ENCODE results near the gene PIGU. TPM values are rescaled to one million over a fixed set of nuclear protein-coding genes. Genes with fewer than 3 reads are reported as not detected.
A peak's percentile ranks its signal among the peaks of the same experiment; 100 is the strongest.

PIGU gene, protein sequence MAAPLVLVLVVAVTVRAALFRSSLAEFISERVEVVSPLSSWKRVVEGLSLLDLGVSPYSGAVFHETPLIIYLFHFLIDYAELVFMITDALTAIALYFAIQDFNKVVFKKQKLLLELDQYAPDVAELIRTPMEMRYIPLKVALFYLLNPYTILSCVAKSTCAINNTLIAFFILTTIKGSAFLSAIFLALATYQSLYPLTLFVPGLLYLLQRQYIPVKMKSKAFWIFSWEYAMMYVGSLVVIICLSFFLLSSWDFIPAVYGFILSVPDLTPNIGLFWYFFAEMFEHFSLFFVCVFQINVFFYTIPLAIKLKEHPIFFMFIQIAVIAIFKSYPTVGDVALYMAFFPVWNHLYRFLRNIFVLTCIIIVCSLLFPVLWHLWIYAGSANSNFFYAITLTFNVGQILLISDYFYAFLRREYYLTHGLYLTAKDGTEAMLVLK
- polyA plus RNA-seq (2012; rRNA removed), result 40.3 and 49.3 TPM in 2 replicates
- polyA plus RNA-seq (2012; cell fraction: cytosol; rRNA removed), result 38.3 and 46.8 TPM in 2 replicates
- 16.2 and 29.8 TPM in 2 replicates for polyA plus RNA-seq (2012; cell fraction: nucleus; rRNA removed)

DNA sequence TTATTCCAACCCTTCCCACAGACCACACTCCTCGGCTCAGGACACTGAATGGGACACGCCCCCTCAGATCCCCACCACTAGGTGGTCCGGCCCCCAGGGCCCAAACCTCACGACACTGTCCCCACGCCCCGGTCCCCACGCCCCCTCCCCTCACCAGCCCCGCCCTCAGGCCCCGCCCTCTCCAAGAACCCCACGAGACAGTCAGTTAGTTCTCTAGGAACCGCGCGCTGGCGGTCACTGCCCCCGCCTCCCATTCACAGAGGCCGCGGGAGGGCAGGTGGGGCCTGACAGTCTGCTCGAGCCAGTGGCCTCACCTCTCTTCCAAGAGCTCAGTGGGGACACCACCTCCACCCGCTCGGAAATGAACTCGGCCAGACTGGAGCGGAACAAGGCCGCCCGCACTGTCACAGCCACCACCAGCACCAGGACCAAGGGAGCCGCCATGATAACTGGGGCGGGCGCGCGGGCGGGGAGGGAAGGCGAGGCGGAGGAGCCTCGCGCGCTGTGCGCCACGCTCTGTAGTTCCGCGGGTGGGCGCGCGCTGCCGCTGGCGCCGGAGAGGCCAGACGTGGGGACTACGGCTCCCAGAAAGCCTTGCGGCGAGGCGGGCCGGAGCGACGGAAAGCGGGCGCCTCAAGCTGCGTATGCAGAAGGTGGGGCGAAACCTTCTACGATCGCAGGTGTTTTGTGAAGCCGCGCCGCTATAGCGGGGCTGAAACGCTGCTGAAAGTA, at the start of gene PIGU:
Gene PIGU (minus strand): TSS at position 451 of the 732 bp plus-strand sequence. CDS start 7 bp downstream, at position 444.
- ChIA-PET CTCF (interaction anchor here (0.8 to 1.3 kb wide), 3 partner anchors 93 to 364 kb away, joined by 3 to 4 read pairs (median 3); no protein-coding TSS in a partner anchor), POLR2A (interaction anchor here (1.0 kb wide), 3 partner anchors 20 to 114 kb away, joined by 3 to 4 read pairs (median 4); partner anchors contain the start of gene TP53INP2)
- Histone ChIP-seq H3K4me3 (ENCODE audit: low read depth in 2 of 2, low read length in 1 of 2) (peak within 1 kb of the TSS; percentile 67 to 94), H3K79me2 (ENCODE audit: insufficient read depth) (peaks cover 24% of the 10 kb centered on the region; the same call in 1 of the 2 replicates), H3K9me2 (no peaks in the 10 kb centered on the region), H3K36me3 (replicated peaks in 1 of 2; ENCODE audit: control insufficient read depth in 1 of 2, insufficient read depth in 2 of 2, low read length in 1 of 2) (no peaks in the 10 kb centered on the region), H2AFZ (ENCODE audit: low read depth) (peak within 1 kb of the TSS; percentile 98), H3K27me3 (ENCODE audit: insufficient read depth) (no peaks in the 10 kb centered on the region), H3K4me2 (peak within 1 kb of the TSS; percentile 83), H3K4me1 (ENCODE audit: control insufficient read depth in 1 of 2, insufficient read depth in 2 of 2, low read depth in 1 of 2, low read length in 1 of 2) (peaks cover 0 to 5% of the 10 kb centered on the region in 2 experiments; a peak in 2 of 4 replicates), H3K9me3 (no peaks in the 10 kb centered on the region), H4K20me1 (ENCODE audit: insufficient read depth) (no peaks in the 10 kb centered on the region), H3F3A (replicated peaks; ENCODE audit: insufficient read depth) (peaks cover 14% of the 10 kb centered on the region), H3K9ac (peak within 1 kb of the TSS; percentile 75), H3K27ac (ENCODE audit: low read depth in 2 of 2, low read length in 1 of 2) (peak within 1 kb of the TSS; percentile 66 to 74)
- WGBS (ENCODE audit: low lambda C conversion rate), result under 1% methylated on average over 27 of the region's 64 CpGs
- DNase-seq, result peak; percentile 94
- TF ChIP-seq TAF1 (IDR thresholded peaks at IDR 0.05; ENCODE audit: borderline replicate concordance, low read depth, low read length) (peak; percentile 74), RCOR1 (IDR thresholded peaks at IDR 0.05; ENCODE audit: low read length) (no peak), TCF12 (IDR thresholded peaks at IDR 0.05) (peak; percentile 20; the same call in 1 of the 2 replicates), RFX5 (IDR thresholded peaks at IDR 0.05; ENCODE audit: low read length) (no peak), PBX3 (IDR thresholded peaks at IDR 0.05) (no peak), POLR2AphosphoS5 (IDR thresholded peaks at IDR 0.05; ENCODE audit: low read depth, low read length) (peak; percentile 76), ELF1 (IDR thresholded peaks at IDR 0.05) (peak; percentile 41; the same call in 1 of the 2 replicates), MXI1 (IDR thresholded peaks at IDR 0.05; ENCODE audit: low read depth, low read length) (peak; percentile 86), EP300 (IDR thresholded peaks at IDR 0.05; ENCODE audit: borderline replicate concordance in 1 of 2, low read depth in 1 of 2, low read length in 1 of 2) (no peak), MAX (IDR thresholded peaks at IDR 0.05; ENCODE audit: low read depth) (peak; percentile 83), CHD2 (IDR thresholded peaks at IDR 0.05; ENCODE audit: low read length, partially characterized antibody) (peak; percentile 85), SIN3A (IDR thresholded peaks at IDR 0.05; ENCODE audit: borderline replicate concordance, low read depth, low read length) (peak; percentile 85; the same call in 1 of the 2 replicates), FOXJ3 (CRISPR knock-in tag; IDR thresholded peaks at IDR 0.05) (no peak), TEAD4 (IDR thresholded peaks at IDR 0.05; ENCODE audit: borderline replicate concordance, insufficient read depth) (no peak), GATA2 (CRISPR knock-in tag; IDR thresholded peaks at IDR 0.05) (no peak), YY1 (IDR thresholded peaks at IDR 0.05; ENCODE audit: low read depth) (peak; percentile 95), GABPA (IDR thresholded peaks at IDR 0.05; ENCODE audit: low read depth) (peak; percentile 69), NRF1 (IDR thresholded peaks at IDR 0.05; ENCODE audit: low read depth, low read length) (peak; percentile 49), RXRA (IDR thresholded peaks at IDR 0.05; ENCODE audit: borderline replicate concordance, low read depth) (no peak)
- TF ChIP-seq, protein P1, sequence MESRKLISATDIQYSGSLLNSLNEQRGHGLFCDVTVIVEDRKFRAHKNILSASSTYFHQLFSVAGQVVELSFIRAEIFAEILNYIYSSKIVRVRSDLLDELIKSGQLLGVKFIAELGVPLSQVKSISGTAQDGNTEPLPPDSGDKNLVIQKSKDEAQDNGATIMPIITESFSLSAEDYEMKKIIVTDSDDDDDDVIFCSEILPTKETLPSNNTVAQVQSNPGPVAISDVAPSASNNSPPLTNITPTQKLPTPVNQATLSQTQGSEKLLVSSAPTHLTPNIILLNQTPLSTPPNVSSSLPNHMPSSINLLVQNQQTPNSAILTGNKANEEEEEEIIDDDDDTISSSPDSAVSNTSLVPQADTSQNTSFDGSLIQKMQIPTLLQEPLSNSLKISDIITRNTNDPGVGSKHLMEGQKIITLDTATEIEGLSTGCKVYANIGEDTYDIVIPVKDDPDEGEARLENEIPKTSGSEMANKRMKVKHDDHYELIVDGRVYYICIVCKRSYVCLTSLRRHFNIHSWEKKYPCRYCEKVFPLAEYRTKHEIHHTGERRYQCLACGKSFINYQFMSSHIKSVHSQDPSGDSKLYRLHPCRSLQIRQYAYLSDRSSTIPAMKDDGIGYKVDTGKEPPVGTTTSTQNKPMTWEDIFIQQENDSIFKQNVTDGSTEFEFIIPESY (IDR thresholded peaks at IDR 0.05; ENCODE audit: borderline replicate concordance, low read depth), result peak; percentile 53; the same call in 1 of the 2 replicates
